Endothelial cell of umbilical vein (primary cell): ENCODE data around the gene FSTL1. TPM values are rescaled to one million over a fixed set of nuclear protein-coding genes. Genes with fewer than 3 reads are reported as not detected.

Experiments
- BruUV-seq: library from RNA; stranded (reverse); fragments of 400-500 nt; replicated peaks from 2 replicates; lab custom pipeline; 2021; lab: Mats Ljungman, UMichigan
- CTCF ChIA-PET: fragments of 300-600, 350-600 bp; sonication (Branson Sonifier 250); formaldehyde crosslinking; loops from one replicate; lab custom pipeline; 2021; ENCODE audit warnings: antibody characterized with exemption, inconsistent platforms; lab: Charles Lee
- POLR2A ChIA-PET: fragments of 300-600, 350-600 bp; sonication (Branson Sonifier 250); formaldehyde crosslinking; loops from one replicate; lab custom pipeline; 2021; ENCODE audit warnings: antibody characterized with exemption, inconsistent platforms; lab: Charles Lee
- DNase-seq: peaks from one replicate; pipeline ENCODE4 v3.0.0-alpha.2; 2011; ENCODE audit warnings: low read depth, low spot score
- FAIRE-seq: peaks from 2 replicates; lab custom pipeline; 2011; peaks lifted over from hg19 to GRCh38; lab: Jason Lieb, UNC
- H2AFZ ChIP-seq: 2 replicates; pipeline ENCODE4 v1.6.0; 2012; ENCODE audit warnings: low read depth, low read length, control low read depth, inconsistent platforms
- H3K27ac ChIP-seq: 2 replicates; pipeline ENCODE4 v1.5.1; 2011; ENCODE audit warnings: low read depth, mild to moderate bottlenecking, control low read depth, low read length, moderate library complexity; ENCODE audit not compliant: insufficient read depth
- H3K27me3 ChIP-seq, 2 experiments: 2 replicates each; pipeline versions ENCODE4 v1.6.0 to v1.6.1; 2011; ENCODE audit warnings: low read length in 2 of 2, mixed read lengths in 1 of 2; ENCODE audit not compliant: control insufficient read depth in 2 of 2, insufficient read depth in 2 of 2
- H3K36me3 ChIP-seq, 2 experiments: 2 replicates in 1 of 2; 3 replicates in 1 of 2; pipeline ENCODE4 v1.5.1; 2011; ENCODE audit warnings: low read length in 2 of 2, mild to moderate bottlenecking in 1 of 2, moderate library complexity in 1 of 2; ENCODE audit not compliant: control insufficient read depth in 2 of 2, insufficient read depth in 2 of 2; ENCODE audit errors: extremely low read depth in 1 of 2
- H3K4me1 ChIP-seq: 3 replicates; pipeline ENCODE4 v1.5.1; 2011; ENCODE audit warnings: mild to moderate bottlenecking, low read length; ENCODE audit not compliant: control insufficient read depth, insufficient read depth; ENCODE audit errors: extremely low read depth
- H3K4me2 ChIP-seq: 2 replicates; pipeline ENCODE4 v1.6.1; 2011; ENCODE audit warnings: low read length, control low read depth, mixed read lengths; ENCODE audit not compliant: insufficient read depth
- H3K4me3 ChIP-seq, 3 experiments: fragments of 200-600 bp in 1 of 3; sonication (generic), shearing (Covaris generic) in 1 of 3; replicated peaks in 1 of 3; 2 replicates each; pipeline ENCODE4 v1.5.1; 2011 to 2016; ENCODE audit warnings: control low read depth in 3 of 3, low read length in 3 of 3, mild to moderate bottlenecking in 2 of 3, inconsistent platforms in 1 of 3, low read depth in 1 of 3, moderate library complexity in 1 of 3; ENCODE audit not compliant: insufficient read depth in 1 of 3
- H3K79me2 ChIP-seq: 2 replicates; pipeline ENCODE4 v1.6.0; 2012; ENCODE audit warnings: low read length, inconsistent platforms; ENCODE audit not compliant: control insufficient read depth, insufficient read depth
- H3K9ac ChIP-seq: replicated peaks from 2 replicates; pipeline ENCODE3; 2011; ENCODE audit warnings: low read length, control low read depth; ENCODE audit not compliant: insufficient read depth; ENCODE audit errors: extremely low read depth
- H3K9me1 ChIP-seq: replicated peaks from 3 replicates; pipeline ENCODE4 v1.6.0; 2011; ENCODE audit warnings: mild to moderate bottlenecking, low read length; ENCODE audit not compliant: control insufficient read depth, insufficient read depth; ENCODE audit errors: extremely low read depth
- H3K9me3 ChIP-seq: replicated peaks from 2 replicates; pipeline ENCODE4 v1.5.1; 2012; ENCODE audit warnings: low read length, inconsistent platforms; ENCODE audit not compliant: control insufficient read depth, insufficient read depth
- H4K20me1 ChIP-seq: replicated peaks from 2 replicates; pipeline ENCODE3; 2011; ENCODE audit warnings: mild to moderate bottlenecking, low read length; ENCODE audit not compliant: control insufficient read depth, insufficient read depth; ENCODE audit errors: extremely low read depth
- EZH2 ChIP-seq: IDR thresholded peaks from 2 replicates; pipeline ENCODE4 v1.6.1; 2012; ENCODE audit warnings: borderline replicate concordance, low read depth, mild to moderate bottlenecking, moderate library complexity, low read length, inconsistent platforms; ENCODE audit not compliant: severe bottlenecking
- FOS ChIP-seq: IDR thresholded peaks from 2 replicates; pipeline ENCODE4 v1.6.1; 2011; ENCODE audit warnings: mild to moderate bottlenecking, low read length, moderate library complexity, borderline replicate concordance; ENCODE audit not compliant: insufficient read depth
- GATA2 ChIP-seq: IDR thresholded peaks from 2 replicates; pipeline ENCODE4 v1.7.0; 2011; ENCODE audit warnings: low read depth, mild to moderate bottlenecking, moderate library complexity, mixed read lengths, low read length; ENCODE audit not compliant: insufficient read length, insufficient read depth
- JUN ChIP-seq: IDR thresholded peaks from 2 replicates; pipeline ENCODE4 v1.6.1; 2011; ENCODE audit warnings: borderline replicate concordance, low read depth; ENCODE audit not compliant: insufficient read length, insufficient read depth
- POLR2AphosphoS5 ChIP-seq: IDR thresholded peaks from 2 replicates; pipeline ENCODE4 v1.6.1; 2012; ENCODE audit warnings: low read depth, mild to moderate bottlenecking, control low read depth, low read length, moderate library complexity; ENCODE audit not compliant: insufficient read depth
- dilution Hi-C: fragments of 300-500 bp; cut with MboI; formaldehyde crosslinking; loops from one replicate; pipeline ENCODE4 v1.15.0; 2019; ENCODE audit warnings: low sequenced_read_pairs; ENCODE audit not compliant: extremely low pct_ligation_motif_present
- intact Hi-C: fragments of 100-400 bp; cut with micrococcal nuclease; formaldehyde crosslinking; loops from one replicate; pipeline ENCODE4 v1.10.0; 2022
- polyA plus RNA-seq, 4 experiments: library from polyadenylated mRNA; depleted of rRNA in 3 of 4; stranded (reverse) in 3 of 4; unstranded in 1 of 4; fragments of >200 nt; gene quantifications; 2 replicates each; pipeline versions ENCODE4 v1.2.1 to v1.2.3, GENCODE V29; 2011 to 2012; ENCODE audit warnings: missing spikeins in 1 of 4
- total RNA-seq: library from RNA; stranded (reverse); gene quantifications from 2 replicates; pipeline ENCODE4 v1.2.3, GENCODE V29; 2021
- TF ChIP-seq, protein P1 (sequence below): IDR thresholded peaks from 2 replicates; pipeline ENCODE4 v1.6.1; 2011; ENCODE audit not compliant: insufficient read depth, insufficient read length
- TF ChIP-seq, protein P2 (sequence below), 2 donors: IDR thresholded peaks; 1 replicate in 1 of 2; 2 replicates in 1 of 2; pipeline ENCODE4 v1.5.1; 2011; ENCODE audit warnings: low read length in 2 of 2, mild to moderate bottlenecking in 2 of 2, moderate library complexity in 2 of 2, control low read depth in 1 of 2, inconsistent platforms in 1 of 2, low read depth in 1 of 2; ENCODE audit not compliant: insufficient read depth in 1 of 2; ENCODE audit errors: extremely low read depth in 1 of 2

FSTL1 gene
- total and polyA plus RNA-seq, 2 donors (not counting 3 experiments of a cell fraction or from before 2014, with no cell fraction given): 235 to 562 TPM

DNA sequence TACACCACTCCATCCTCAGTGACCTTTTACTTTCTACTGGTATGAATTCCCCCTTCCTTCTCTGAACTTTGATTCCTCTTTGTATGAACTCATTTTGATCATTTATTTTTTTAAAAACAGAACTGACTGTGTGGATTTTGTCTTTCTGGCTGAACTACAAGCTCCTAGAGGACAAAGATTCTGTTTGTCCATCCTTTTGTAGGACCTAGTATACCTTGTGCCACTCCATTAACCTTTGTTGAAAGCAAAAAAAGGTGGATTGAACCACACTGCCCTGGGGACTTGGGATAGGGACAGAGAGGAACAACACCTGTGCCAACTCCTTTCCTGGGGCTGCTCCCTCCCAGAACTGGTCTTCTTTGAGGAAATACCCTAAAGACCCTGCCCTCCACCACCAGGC is 23.6 kb downstream of the FSTL1 start:
- Histone ChIP-seq H3K4me3 (no peak overlapping the region), H3K4me1 (peaks cover 12% of the 10 kb centered on the region), H2AFZ (no peak overlapping the region), H3K79me2 (peaks cover 55% of the 10 kb centered on the region), H3K4me2 (no peak overlapping the region), H3K27ac (no peak overlapping the region), H4K20me1 (no peaks in the 10 kb centered on the region), H3K9ac (no peak overlapping the region), H3K9me3 (no peaks in the 10 kb centered on the region), H3K9me1 (no peaks in the 10 kb centered on the region), H3K36me3 (peaks cover 6 to 8% of the 10 kb centered on the region in 2 experiments), H3K27me3 (no peaks in the 10 kb centered on the region)
- DNase-seq (no peak), FAIRE-seq (no peak)
- intact Hi-C loops (no loop called here), dilution Hi-C loops (no loop called here)
- BruUV-seq: no TSS peak
- CTCF ChIA-PET: no interaction called here
- POLR2A ChIA-PET: no interaction called here
- TF ChIP-seq, protein P1, sequence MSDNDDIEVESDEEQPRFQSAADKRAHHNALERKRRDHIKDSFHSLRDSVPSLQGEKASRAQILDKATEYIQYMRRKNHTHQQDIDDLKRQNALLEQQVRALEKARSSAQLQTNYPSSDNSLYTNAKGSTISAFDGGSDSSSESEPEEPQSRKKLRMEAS: no peak
- TF ChIP-seq GATA2: no peak
- TF ChIP-seq, protein P2, sequence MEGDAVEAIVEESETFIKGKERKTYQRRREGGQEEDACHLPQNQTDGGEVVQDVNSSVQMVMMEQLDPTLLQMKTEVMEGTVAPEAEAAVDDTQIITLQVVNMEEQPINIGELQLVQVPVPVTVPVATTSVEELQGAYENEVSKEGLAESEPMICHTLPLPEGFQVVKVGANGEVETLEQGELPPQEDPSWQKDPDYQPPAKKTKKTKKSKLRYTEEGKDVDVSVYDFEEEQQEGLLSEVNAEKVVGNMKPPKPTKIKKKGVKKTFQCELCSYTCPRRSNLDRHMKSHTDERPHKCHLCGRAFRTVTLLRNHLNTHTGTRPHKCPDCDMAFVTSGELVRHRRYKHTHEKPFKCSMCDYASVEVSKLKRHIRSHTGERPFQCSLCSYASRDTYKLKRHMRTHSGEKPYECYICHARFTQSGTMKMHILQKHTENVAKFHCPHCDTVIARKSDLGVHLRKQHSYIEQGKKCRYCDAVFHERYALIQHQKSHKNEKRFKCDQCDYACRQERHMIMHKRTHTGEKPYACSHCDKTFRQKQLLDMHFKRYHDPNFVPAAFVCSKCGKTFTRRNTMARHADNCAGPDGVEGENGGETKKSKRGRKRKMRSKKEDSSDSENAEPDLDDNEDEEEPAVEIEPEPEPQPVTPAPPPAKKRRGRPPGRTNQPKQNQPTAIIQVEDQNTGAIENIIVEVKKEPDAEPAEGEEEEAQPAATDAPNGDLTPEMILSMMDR (IDR thresholded peaks at IDR 0.05; ENCODE audit: extremely low read depth in 1 of 2, insufficient read depth in 1 of 2, low read depth in 1 of 2, low read length in 2 of 2): no peak
- TF ChIP-seq POLR2AphosphoS5: no peak
- no peak for TF ChIP-seq FOS
- TF ChIP-seq JUN: no peak
- TF ChIP-seq EZH2: no peak
